ENCODE measurements around the gene C16orf96.

C16orf96 gene

DNA sequence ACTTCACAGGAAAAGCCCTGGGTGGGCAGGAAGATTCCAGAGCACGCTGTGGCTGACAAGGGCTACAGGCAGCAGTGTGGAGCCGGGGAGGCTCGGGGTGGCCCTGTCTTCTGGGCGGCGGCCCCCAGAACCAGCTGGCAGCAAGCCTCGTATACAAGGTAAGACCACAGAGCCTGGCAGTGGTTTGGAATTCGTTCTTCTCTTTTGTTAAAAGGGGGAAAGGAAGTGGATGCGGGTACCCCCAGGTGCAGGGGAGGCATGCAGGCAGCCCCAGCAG lies 52.5 kb downstream of the C16orf96 start:
- Histone ChIP-seq H3K18ac (ENCODE audit: low read length) (no peak overlapping the region), H3K79me1 (ENCODE audit: low read depth, low read length) (peaks cover 11% of the 10 kb centered on the region), H2AK5ac (ENCODE audit: low read depth, low read length) (no peak overlapping the region), H3K9me3 (replicated peaks in 1 of 2; ENCODE audit: control insufficient read depth in 2 of 2, insufficient read depth in 1 of 2, low read depth in 1 of 2, low read length in 2 of 2) (no peaks in the 10 kb centered on the region), H3K14ac (ENCODE audit: low read length) (no peak overlapping the region), H2AFZ (ENCODE audit: low read length) (no peak overlapping the region), H2BK15ac (ENCODE audit: low read length) (no peak overlapping the region), H3K4ac (ENCODE audit: low read length) (no peak overlapping the region), H3K4me2 (ENCODE audit: insufficient read depth, low read length, poor library complexity, severe bottlenecking) (no peak overlapping the region), H2BK5ac (ENCODE audit: low read length) (no peak overlapping the region), H3K9ac (ENCODE audit: low read depth, low read length, poor library complexity) (no peak overlapping the region), H3K27ac (replicated peaks; ENCODE audit: low read length) (no peak overlapping the region), H3K4me1 (ENCODE audit: control insufficient read depth in 2 of 2, insufficient read depth in 1 of 2, low read depth in 1 of 2, low read length in 2 of 2) (peaks cover 4 to 5% of the 10 kb centered on the region in 2 donors), H2BK12ac (ENCODE audit: low read length) (no peak overlapping the region), H3K27me3 (ENCODE audit: control insufficient read depth in 3 of 3, insufficient read depth in 3 of 3, low read depth in 1 of 3, low read length in 3 of 3) (peaks cover 0 to 2% (median 0%) of the 10 kb centered on the region in 3 experiments), H4K8ac (ENCODE audit: low read depth, low read length) (no peak overlapping the region), H3K4me3 (ENCODE audit: low read length in 2 of 2) (no peak overlapping the region), H4K91ac (ENCODE audit: low read depth, low read length, poor library complexity) (no peak overlapping the region), H3K36me3 (replicated peaks in 1 of 2; ENCODE audit: control insufficient read depth in 2 of 2, insufficient read depth in 2 of 2, low read length in 2 of 2) (peaks cover 5 to 19% of the 10 kb centered on the region in 2 donors), H3K23ac (ENCODE audit: low read depth, low read length, poor library complexity) (no peak overlapping the region), H2BK120ac (ENCODE audit: low read depth, low read length) (no peak overlapping the region)
- no peak for DNase-seq (ENCODE audit: low spot score)
- WGBS, 2 donors (ENCODE audit: extremely low coverage in 2 of 2, insufficient read length in 2 of 2, insufficient replicate concordance in 1 of 2) = no CpG with 5 or more reads among the region's 8 CpGs

DNA sequence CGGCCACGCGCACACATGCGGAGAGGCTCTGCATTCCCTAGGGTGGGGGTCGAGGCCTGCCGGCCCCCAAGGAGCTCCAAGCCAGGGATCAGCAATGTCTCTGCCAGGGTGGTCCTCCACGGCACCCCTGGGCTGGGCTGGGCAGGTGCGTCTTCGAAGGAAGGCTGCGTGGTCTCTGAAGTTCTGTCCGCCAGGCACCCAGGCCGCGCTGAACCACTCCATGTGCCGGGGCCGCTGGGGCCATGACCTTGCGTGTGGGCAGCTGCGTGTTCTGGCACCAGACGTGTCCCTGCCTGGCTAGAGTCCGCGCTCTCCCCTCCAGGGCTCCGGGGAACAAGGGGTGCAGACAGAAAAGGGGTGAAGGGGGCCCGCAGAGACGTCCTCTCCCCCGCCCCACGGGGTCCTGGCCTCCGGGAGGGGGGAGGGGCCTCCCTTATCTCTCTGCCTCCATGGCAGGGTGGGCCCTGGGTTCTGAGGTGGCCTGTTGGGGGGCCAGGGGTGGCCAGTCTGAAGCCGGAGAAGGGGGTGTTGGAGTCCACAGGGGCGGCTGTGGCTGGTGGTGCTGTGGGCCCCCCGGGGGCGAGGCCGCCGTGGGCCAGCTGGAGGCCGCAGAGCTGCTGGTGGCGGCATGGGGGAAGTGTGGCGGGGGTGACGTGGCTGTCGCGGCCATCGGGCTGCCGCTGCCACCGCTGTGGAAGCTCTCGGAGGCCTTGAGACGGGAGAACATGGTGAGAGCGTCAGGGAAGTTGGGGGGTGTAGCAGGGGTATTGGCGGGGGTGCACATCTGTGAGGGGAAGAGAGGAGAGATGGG lies 53.3 kb downstream of the C16orf96 start:
- Histone ChIP-seq H2BK120ac (ENCODE audit: low read depth, low read length) (no peak overlapping the region), H2BK5ac (ENCODE audit: low read length) (no peak overlapping the region), H2BK12ac (ENCODE audit: low read length) (no peak overlapping the region), H2AFZ (ENCODE audit: low read length) (no peak overlapping the region), H2BK15ac (ENCODE audit: low read length) (no peak overlapping the region), H3K18ac (ENCODE audit: low read length) (no peak overlapping the region), H3K79me1 (ENCODE audit: low read depth, low read length) (peaks cover 14% of the 10 kb centered on the region), H3K4ac (ENCODE audit: low read length) (no peak overlapping the region), H3K14ac (ENCODE audit: low read length) (no peak overlapping the region), H4K91ac (ENCODE audit: low read depth, low read length, poor library complexity) (no peak overlapping the region), H3K4me3 (ENCODE audit: low read length in 2 of 2) (no peak overlapping the region), H2AK5ac (ENCODE audit: low read depth, low read length) (no peak overlapping the region), H3K4me1 (ENCODE audit: control insufficient read depth in 2 of 2, insufficient read depth in 1 of 2, low read depth in 1 of 2, low read length in 2 of 2) (peaks cover 6 to 8% of the 10 kb centered on the region in 2 donors), H3K9ac (ENCODE audit: low read depth, low read length, poor library complexity) (no peak overlapping the region), H3K4me2 (ENCODE audit: insufficient read depth, low read length, poor library complexity, severe bottlenecking) (no peak overlapping the region), H3K36me3 (replicated peaks in 1 of 2; ENCODE audit: control insufficient read depth in 2 of 2, insufficient read depth in 2 of 2, low read length in 2 of 2) (peaks cover 5 to 19% of the 10 kb centered on the region in 2 donors), H3K27ac (replicated peaks; ENCODE audit: low read length) (no peak overlapping the region), H3K23ac (ENCODE audit: low read depth, low read length, poor library complexity) (no peak overlapping the region), H3K27me3 (ENCODE audit: control insufficient read depth in 3 of 3, insufficient read depth in 3 of 3, low read depth in 1 of 3, low read length in 3 of 3) (peaks cover 0 to 6% (median 0%) of the 10 kb centered on the region in 3 experiments), H3K9me3 (replicated peaks in 1 of 2; ENCODE audit: control insufficient read depth in 2 of 2, insufficient read depth in 1 of 2, low read depth in 1 of 2, low read length in 2 of 2) (no peaks in the 10 kb centered on the region), H4K8ac (ENCODE audit: low read depth, low read length) (peak overlapping the region; percentile 6)
- WGBS, 2 donors (ENCODE audit: extremely low coverage in 2 of 2, insufficient read length in 2 of 2, insufficient replicate concordance in 1 of 2) = no CpG with 5 or more reads among the region's 45 CpGs
- no peak for DNase-seq (ENCODE audit: low spot score)

DNA sequence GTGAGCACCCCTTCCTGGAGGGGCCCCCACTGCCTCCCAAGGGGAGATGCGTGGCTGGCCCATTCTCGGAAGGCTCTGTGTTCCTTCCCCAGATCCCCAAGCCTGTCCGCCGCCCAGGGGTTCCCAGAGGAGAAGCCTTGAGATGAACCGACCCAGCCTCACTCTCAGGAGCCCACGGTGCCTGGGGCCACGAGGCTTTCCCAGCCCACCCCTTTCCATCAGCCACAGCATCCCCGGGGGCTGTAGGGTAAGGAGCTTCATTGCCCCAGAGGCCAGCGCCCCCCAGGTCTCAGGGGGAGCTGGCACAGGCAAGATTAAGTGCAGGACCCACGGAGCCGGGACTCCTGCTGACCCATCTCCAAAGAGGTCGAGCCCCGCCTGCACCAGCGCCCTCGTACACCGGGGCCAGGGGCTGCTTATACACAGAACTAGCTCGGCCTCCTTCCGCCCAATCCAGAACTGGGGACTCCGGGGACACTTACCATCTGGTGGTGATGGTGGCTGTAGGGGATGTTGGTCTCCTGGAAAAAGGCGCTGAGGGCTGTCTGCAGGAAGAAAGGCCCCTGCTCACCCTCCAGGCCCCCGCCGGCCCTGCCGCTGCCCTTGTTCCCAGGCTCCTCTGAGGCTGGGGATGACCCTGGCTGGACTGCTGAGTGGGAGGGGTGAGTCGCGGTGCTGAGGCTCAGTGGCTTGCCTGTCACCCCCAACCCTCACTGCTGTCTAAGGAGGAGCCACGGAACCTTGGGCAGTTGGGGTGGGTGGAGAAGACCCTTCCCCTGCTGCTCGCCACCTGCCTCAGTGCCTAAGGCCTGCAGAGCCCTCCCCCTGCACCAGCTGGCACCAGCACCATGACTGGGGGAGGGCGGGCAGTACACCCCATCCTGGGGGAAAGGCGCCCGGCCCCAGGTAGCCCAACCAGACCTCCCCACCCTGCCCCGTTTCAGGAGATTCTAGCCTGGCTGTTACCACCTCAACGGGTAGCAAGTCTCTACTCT lies 54.2 kb downstream of the C16orf96 start:
- Histone ChIP-seq H3K4me2 (ENCODE audit: insufficient read depth, low read length, poor library complexity, severe bottlenecking) (no peak overlapping the region), H3K18ac (ENCODE audit: low read length) (no peak overlapping the region), H3K27ac (replicated peaks; ENCODE audit: low read length) (no peak overlapping the region), H3K79me1 (ENCODE audit: low read depth, low read length) (peaks cover 14% of the 10 kb centered on the region), H3K27me3 (ENCODE audit: control insufficient read depth in 3 of 3, insufficient read depth in 3 of 3, low read depth in 1 of 3, low read length in 3 of 3) (peaks cover 0 to 6% (median 0%) of the 10 kb centered on the region in 3 experiments), H2BK15ac (ENCODE audit: low read length) (no peak overlapping the region), H3K14ac (ENCODE audit: low read length) (no peak overlapping the region), H4K91ac (ENCODE audit: low read depth, low read length, poor library complexity) (no peak overlapping the region), H2BK120ac (ENCODE audit: low read depth, low read length) (no peak overlapping the region), H3K4ac (ENCODE audit: low read length) (peak overlapping the region; percentile 76), H2AK5ac (ENCODE audit: low read depth, low read length) (peak overlapping the region; percentile 28), H3K4me3 (ENCODE audit: low read length in 2 of 2) (no peak overlapping the region), H2BK12ac (ENCODE audit: low read length) (no peak overlapping the region), H3K23ac (ENCODE audit: low read depth, low read length, poor library complexity) (peak overlapping the region; percentile 55), H3K4me1 (ENCODE audit: control insufficient read depth in 2 of 2, insufficient read depth in 1 of 2, low read depth in 1 of 2, low read length in 2 of 2) (peaks cover 9 to 11% of the 10 kb centered on the region in 2 donors), H3K36me3 (replicated peaks in 1 of 2; ENCODE audit: control insufficient read depth in 2 of 2, insufficient read depth in 2 of 2, low read length in 2 of 2) (peaks cover 5 to 19% of the 10 kb centered on the region in 2 donors), H2BK5ac (ENCODE audit: low read length) (no peak overlapping the region), H3K9ac (ENCODE audit: low read depth, low read length, poor library complexity) (no peak overlapping the region), H3K9me3 (replicated peaks in 1 of 2; ENCODE audit: control insufficient read depth in 2 of 2, insufficient read depth in 1 of 2, low read depth in 1 of 2, low read length in 2 of 2) (no peaks in the 10 kb centered on the region), H2AFZ (ENCODE audit: low read length) (no peak overlapping the region), H4K8ac (ENCODE audit: low read depth, low read length) (peak overlapping the region; percentile 43)
- no peak for DNase-seq (ENCODE audit: low spot score)
- WGBS, 2 donors (ENCODE audit: extremely low coverage in 2 of 2, insufficient read length in 2 of 2, insufficient replicate concordance in 1 of 2) = no CpG with 5 or more reads among the region's 32 CpGs
